IPS-11a (cell line): Measurements from ENCODE around the gene FANCD2.
A peak's percentile ranks its signal among the peaks of the same experiment; 100 is the strongest.
"Not testable (repeated sequence)": the region's sequence is repeated elsewhere in the genome, so short reads cannot be mapped to it uniquely, and the experiment has no call there.

Experiments used
- H3K4me3 ChIP-seq: one replicate; pipeline ENCODE4 v1.5.1; 2013; ENCODE audit warnings: low read depth, low read length, control low read depth

Gene FANCD2

DNA sequence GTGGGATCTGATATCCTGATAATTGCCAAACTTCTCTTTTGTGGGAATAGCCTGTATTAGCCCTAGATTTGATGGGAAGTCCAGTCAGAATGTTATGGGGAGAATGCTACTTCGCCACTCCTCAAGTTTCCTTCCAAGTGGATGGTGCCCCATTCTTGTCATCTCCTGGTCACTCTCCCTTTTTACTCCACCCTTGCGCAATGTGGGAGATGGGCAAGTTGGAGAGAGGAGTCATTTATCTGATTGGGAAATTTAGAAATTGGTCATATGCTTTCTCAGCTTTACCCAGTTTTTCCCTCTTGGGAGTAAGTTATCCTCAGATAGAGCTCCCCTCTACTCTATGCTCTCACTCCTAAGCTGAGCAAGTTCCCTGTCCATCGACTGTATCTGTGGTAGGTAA is 67.4 kb downstream of the FANCD2 start:
- H3K4me3 ChIP-seq: no peak overlapping the region

DNA sequence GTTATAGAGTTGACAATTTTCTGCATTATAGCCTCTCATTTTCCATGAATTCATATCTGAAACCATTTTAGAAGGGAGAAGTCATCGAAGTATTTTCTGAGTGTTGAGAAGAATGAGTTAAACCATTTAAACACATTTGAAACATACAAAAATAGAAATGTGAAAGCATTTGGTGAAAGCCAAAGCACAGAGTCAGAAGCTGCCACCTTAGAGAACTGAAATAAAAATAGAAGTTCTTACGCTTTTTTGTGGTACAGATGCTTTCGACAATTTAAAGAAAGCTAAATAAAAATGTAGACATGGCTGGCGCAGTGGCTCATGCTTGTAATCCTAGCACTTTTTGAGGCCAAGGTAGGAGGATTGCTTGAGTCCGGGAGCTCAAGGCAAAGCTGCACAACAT is 72.8 kb downstream of the FANCD2 start:
- H3K4me3 ChIP-seq: no peak overlapping the region

DNA sequence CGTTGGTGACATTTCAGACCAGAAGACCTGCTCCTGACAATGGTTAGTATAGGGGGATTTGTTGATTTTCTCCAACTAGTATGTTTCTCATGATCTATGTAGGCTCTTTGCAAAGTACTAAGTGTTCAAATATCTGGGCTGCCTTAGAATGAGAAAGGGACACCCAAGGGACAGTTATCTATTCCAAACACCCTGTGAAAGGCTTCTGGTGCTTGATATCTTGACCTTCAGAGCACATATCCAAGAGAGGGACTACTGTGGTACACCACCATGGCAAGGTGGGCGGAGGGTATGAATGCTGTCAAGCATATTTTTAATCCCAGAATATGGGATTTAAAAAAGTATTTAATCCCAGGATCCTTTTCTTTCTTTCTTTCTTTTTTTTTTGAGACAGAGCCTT is 80.7 kb downstream of the FANCD2 start:
- no peak overlapping the region for H3K4me3 ChIP-seq

DNA sequence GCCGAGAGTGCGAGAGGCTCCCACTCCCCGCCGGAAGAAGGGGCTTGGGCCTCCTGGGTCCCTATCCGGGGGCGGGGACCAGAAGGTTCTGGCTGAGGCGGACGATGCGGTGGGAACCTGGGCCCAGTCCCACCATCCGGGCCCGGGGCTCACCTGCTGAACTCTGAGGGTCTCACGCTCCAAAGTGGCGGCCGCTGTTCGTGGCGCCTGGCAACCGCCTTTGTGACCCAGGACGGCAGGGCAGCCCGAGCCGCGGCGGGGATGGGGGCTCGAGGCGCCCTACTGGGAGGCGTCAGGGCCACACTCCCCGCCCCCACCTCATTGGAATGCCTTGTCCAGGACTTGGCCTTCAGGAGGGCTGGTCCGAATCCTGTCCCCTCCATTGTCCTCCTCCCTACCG is 81.9 kb downstream of the FANCD2 start, which contains the start of gene FANCD2OS:
TSS of gene FANCD2OS (minus strand) at position 165 of the 400 bp plus-strand sequence. CDS start 3,481 bp downstream, outside the sequence.
- H3K4me3 ChIP-seq: no peak within 1 kb of the TSS

- H3K4me3 ChIP-seq: peak within 1 kb of the TSS; percentile 100
These were observed 89.3 kb downstream of the FANCD2 start, which contains the start of gene BRK1 for GRCh38 chr3:10115326-10116137. Gene BRK1, plus strand, starts transcription at chr3:10115675. Its CDS starts 27 bp downstream, at chr3:10115702.

DNA sequence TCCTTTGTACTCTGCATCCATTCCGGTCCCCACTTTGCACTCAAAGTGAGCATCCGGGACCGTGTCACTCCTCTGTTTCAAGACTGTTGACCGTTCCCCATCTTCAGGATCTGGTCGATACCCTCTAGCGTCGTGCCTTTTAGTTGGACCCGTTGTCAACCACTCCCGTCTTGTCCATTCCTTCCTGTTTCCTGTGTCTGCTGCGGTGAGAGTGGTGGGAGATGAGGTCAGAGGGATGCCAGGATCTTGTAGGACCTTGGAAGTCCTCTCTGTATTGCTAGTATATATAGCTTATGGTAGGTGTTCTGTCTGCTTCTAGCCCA is 89.9 kb downstream of the FANCD2 start:
- peak overlapping the region; percentile 100 for H3K4me3 ChIP-seq

GRCh38 chr3:10116928-10117327 is 90.7 kb downstream of the FANCD2 start:
- H3K4me3 ChIP-seq: no peak overlapping the region

DNA sequence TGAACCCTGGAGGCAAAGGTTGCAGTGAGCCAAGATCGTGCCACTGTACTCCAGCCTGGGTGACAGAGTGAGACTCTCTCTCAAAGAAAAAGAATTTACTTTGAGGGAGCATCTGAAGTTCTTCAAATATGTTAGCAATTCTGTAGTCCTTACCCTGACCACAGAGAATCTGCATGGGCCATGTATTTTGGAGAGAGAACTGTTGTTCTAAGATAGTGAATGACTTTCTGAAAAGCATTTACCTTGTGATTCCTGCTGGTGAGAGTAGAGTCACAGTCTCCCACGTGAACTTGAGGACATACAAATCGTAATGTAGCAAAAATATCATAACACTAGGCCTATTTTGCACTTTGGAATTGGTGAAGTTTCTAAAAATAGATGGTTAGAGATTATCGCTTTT is 93.1 kb downstream of the FANCD2 start:
- H3K4me3 ChIP-seq: no peak overlapping the region

DNA sequence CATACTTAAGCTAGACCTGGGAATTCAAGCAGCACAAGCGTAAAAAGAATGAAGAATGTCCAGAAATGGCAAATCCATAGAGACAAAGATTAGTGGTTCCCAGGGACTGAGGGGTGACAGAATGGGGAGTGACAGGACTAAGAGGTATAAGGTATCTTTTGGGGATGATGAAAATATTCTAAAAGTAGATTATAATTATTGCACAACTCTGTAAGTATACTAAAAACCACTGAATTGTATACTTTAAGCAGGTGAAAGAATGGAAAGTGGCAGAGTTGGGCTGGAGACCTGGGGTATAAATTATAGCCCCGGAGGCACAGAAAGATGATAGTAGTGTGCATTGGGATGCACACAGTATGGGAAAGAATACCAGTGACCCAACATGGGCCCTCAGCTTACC is 94.8 kb downstream of the FANCD2 start:
- no peak overlapping the region for H3K4me3 ChIP-seq

DNA sequence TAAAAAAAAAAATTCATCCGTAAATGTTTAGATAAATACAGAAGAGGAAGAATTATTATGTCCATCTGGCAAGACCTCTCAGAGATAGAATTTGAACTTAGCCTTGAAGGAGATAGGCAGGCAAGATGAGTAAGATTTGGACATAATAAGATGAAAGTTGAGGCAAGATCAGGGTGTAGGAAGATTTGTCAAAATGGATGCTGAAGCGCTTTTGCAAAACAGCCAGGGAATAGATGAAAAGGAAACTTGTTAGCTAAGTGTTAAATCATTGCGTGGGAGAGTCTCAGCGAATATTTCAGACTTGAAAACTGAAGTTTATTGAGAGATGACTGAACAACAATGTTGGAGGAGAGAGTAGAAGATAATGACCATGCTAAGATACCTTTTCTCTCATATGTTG is 96.5 kb downstream of the FANCD2 start:
- H3K4me3 ChIP-seq: no peak overlapping the region

- H3K4me3 ChIP-seq: not testable (repeated sequence)
These were observed 109.6 kb downstream of the FANCD2 start for GRCh38 chr3:10135872-10136271.

DNA sequence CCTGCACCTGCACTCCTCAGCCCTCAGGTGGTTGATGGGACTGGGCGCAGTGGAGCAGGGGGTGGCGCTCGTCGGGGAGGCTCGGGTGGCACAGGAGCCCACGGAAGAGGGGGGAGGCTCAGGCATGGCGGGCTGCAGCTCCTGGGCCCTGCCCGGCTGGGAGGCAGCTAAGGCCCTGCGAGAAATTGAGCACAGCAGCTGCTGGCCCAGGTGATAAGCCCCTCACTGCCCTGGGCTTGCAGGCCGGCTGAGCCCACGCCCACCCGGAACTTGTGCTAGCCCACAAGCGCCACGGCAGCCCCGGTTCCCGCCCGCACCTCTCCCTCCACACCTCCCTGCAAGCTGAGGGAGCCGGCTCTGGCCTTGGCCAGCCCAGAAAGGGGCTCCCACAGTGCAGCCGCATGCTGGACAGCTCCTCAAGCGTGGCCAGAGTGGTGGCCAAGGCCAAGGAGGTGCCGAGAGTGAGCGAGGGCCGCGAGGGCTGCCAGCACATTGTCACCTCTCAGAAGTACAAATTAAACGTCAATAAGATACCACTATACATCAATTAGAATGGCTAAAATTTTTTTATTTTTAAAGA is 110.3 kb downstream of the FANCD2 start:
- no peak overlapping the region for H3K4me3 ChIP-seq

GRCh38 chr3:10137178-10137577 is 110.9 kb downstream of the FANCD2 start:
- H3K4me3 ChIP-seq: no peak overlapping the region

DNA sequence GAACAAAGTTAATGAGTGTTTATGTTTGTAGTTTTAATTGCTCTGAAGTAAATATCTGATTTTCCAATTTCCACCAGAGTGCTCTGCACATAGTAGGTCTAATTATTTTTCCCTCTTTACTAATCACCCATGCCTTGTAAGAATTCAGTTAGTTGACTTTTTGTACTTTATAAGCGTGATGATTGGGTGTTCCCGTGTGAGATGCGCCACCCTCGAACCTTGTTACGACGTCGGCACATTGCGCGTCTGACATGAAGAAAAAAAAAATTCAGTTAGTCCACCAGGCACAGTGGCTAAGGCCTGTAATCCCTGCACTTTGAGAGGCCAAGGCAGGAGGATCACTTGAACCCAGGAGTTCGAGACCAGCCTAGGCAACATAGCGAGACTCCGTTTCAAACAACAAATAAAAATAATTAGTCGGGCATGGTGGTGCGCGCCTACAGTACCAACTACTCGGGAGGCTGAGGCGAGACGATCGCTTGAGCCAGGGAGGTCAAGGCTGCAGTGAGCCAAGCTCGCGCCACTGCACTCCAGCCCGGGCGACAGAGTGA is 114.8 kb downstream of the FANCD2 start:
- H3K4me3 ChIP-seq: no peak overlapping the region

DNA sequence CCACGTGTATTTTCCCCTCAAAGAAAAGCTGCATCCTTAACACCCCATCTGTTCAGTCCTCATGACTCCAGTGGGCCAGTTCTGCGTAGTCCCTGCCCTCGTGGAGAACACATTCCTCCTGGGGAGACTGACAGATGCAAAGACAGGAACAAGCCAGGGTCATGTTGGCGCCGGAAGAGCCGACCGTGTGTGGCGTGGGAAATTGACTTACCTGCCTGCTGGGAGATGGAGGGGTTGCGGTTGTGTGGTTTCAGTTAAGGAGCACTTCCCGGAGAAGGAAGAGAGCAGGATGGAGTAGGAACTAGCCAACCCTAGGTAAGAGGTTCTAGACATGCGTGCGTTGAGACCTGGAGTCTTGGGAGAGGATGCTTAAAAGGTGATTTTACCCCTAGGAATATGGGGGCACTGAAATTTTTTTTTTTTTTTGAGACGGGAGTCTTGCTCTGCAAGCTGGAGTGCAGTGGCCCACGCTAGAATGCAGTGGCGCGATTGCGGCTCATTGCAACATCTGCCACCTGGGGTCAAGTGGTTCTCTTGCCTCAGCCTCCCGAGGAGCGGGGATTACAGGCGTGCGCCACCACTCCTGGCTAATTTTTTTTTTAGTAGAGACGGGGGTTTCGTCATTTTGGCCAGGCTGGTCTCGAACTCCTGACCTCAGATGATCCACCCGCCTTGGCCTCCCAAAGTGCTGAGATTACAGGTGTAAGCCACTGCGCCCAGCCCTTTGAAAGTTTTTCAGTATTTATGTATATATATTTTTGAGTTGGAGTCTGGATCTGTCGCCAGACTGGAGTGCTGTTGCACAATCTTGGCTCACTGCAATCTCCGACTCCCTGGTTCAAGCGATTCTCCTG is 116.7 kb downstream of the FANCD2 start:
- peak overlapping the region; percentile 69 for H3K4me3 ChIP-seq

DNA sequence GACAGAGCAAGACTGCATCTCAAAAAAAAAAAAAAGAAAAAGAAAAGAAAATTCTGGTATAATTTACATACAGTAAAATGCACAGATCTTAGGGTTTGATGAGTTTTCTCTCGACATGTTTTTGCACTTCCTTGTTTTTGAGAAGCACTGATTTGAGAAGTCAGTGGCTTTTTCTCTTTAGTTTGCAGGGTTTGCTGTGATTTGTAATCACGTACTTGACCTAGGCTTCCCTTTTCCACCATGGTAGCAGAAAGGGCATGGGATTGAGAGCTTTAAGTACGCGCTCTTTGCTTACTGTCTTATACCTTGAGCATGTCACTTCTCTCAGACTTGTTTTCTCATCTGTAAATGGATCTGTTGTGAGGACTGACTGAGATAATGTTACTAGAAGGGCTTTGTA is 119.4 kb downstream of the FANCD2 start:
- no peak overlapping the region for H3K4me3 ChIP-seq

- H3K4me3 ChIP-seq: no peak overlapping the region
These were observed 123.0 kb downstream of the FANCD2 start for GRCh38 chr3:10149226-10149625.

DNA sequence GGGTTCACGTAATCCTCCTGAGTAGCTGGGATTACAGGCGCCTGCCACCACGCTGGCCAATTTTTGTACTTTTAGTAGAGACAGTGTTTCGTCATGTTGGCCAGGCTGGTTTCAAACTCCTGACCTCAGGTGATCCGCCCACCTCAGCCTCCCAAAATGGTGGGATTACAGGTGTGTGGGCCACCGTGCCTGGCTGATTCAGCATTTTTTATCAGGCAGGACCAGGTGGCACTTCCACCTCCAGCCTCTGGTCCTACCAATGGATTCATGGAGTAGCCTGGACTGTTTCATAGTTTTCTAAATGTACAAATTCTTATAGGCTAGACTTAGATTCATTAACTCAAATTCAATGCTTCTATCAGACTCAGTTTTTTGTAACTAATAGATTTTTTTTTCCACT is 124.8 kb downstream of the FANCD2 start:
- H3K4me3 ChIP-seq: no peak overlapping the region
